NB4 (cell line): Measurements from ENCODE around the gene SF3A1.

Experiments
- MYC ChIP-seq: IDR thresholded peaks from 2 replicates; pipeline ENCODE4 v1.6.1; 2011; ENCODE audit warnings: low read depth, low read length
- POLR2A ChIP-seq: IDR thresholded peaks from 2 replicates; pipeline ENCODE4 v1.6.1; 2011; ENCODE audit warnings: mild to moderate bottlenecking; ENCODE audit not compliant: insufficient read length; ENCODE audit errors: extremely low read depth
- TF ChIP-seq, protein P1 (sequence below): IDR thresholded peaks from one replicate; pipeline ENCODE4 v1.5.1; 2012; ENCODE audit warnings: low read depth, low read length
- TF ChIP-seq, protein P2 (sequence below): IDR thresholded peaks from 2 replicates; pipeline ENCODE4 v1.6.1; 2011; ENCODE audit warnings: low read depth, low read length

- TF ChIP-seq MYC (no peak), POLR2A (no peak)
- TF ChIP-seq, protein P1, sequence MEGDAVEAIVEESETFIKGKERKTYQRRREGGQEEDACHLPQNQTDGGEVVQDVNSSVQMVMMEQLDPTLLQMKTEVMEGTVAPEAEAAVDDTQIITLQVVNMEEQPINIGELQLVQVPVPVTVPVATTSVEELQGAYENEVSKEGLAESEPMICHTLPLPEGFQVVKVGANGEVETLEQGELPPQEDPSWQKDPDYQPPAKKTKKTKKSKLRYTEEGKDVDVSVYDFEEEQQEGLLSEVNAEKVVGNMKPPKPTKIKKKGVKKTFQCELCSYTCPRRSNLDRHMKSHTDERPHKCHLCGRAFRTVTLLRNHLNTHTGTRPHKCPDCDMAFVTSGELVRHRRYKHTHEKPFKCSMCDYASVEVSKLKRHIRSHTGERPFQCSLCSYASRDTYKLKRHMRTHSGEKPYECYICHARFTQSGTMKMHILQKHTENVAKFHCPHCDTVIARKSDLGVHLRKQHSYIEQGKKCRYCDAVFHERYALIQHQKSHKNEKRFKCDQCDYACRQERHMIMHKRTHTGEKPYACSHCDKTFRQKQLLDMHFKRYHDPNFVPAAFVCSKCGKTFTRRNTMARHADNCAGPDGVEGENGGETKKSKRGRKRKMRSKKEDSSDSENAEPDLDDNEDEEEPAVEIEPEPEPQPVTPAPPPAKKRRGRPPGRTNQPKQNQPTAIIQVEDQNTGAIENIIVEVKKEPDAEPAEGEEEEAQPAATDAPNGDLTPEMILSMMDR, result no peak
- TF ChIP-seq, protein P2, sequence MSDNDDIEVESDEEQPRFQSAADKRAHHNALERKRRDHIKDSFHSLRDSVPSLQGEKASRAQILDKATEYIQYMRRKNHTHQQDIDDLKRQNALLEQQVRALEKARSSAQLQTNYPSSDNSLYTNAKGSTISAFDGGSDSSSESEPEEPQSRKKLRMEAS, result no peak
These were observed 43.0 kb upstream of the SF3A1 start for GRCh38 chr22:30399718-30400117.
